Measurements from ENCODE around the gene PDE8B. TPM values are rescaled to one million over a fixed set of nuclear protein-coding genes. Genes with fewer than 3 reads are reported as not detected.

The PDE8B gene
- total RNA-seq, 1 donor from 2014 or later, result 7.8 TPM

DNA sequence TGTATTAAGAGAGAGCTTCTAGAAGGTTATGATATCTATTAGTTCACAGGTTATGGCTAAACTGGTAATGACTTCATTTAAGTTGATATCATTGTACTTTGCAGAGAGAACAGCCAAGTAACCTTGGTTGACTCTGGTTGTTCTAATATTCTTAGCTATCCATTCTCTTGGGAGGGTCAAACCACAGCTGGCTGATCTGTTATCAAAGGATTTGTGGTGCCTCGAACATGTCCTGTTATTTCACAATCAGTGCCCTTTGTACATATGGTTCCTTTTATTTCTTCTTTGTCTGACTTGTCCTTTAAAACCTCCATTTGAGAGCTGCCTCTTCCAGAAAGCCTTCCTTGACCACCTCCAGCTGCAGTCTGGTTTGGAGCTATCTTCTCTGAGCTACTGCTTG, 61.7 kb downstream of the PDE8B start:
- Mint-ChIP-seq H3K9me3 (ENCODE audit: unreplicated experiment) (no peaks in the 10 kb centered on the region), H3K4me3 (ENCODE audit: unreplicated experiment) (no peak overlapping the region), H3K36me3 (ENCODE audit: low read depth, unreplicated experiment) (no peaks in the 10 kb centered on the region), H3K27ac (ENCODE audit: unreplicated experiment) (no peak overlapping the region), H3K27me3 (ENCODE audit: unreplicated experiment) (no peaks in the 10 kb centered on the region), H3K4me1 (ENCODE audit: unreplicated experiment) (peaks cover 4% of the 10 kb centered on the region)
- TF ChIP-seq, protein P1, sequence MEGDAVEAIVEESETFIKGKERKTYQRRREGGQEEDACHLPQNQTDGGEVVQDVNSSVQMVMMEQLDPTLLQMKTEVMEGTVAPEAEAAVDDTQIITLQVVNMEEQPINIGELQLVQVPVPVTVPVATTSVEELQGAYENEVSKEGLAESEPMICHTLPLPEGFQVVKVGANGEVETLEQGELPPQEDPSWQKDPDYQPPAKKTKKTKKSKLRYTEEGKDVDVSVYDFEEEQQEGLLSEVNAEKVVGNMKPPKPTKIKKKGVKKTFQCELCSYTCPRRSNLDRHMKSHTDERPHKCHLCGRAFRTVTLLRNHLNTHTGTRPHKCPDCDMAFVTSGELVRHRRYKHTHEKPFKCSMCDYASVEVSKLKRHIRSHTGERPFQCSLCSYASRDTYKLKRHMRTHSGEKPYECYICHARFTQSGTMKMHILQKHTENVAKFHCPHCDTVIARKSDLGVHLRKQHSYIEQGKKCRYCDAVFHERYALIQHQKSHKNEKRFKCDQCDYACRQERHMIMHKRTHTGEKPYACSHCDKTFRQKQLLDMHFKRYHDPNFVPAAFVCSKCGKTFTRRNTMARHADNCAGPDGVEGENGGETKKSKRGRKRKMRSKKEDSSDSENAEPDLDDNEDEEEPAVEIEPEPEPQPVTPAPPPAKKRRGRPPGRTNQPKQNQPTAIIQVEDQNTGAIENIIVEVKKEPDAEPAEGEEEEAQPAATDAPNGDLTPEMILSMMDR (IDR thresholded peaks at IDR 0.05; ENCODE audit: unreplicated experiment), result no peak
- no peak for DNase-seq (ENCODE audit: low spot score)

DNA sequence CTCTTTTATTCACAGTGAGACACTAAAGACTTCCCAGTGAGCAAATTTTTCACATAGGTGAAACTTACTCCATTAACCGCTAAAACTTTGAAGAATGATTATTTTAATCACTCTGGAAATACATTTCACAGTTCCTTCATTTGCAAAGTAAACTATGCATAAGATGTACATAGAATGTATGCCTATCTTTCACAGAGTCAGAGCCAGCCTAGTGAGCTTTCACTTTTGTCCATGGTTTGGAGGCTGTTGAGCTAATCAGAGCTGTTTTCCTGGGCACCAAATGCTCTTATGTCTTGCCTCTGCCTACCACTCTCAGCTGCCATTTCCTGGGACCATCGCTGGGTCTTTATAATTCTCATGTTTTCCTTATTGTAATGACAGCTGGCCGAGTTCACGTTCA, 67.3 kb downstream of the PDE8B start:
- Mint-ChIP-seq H3K4me3 (ENCODE audit: unreplicated experiment) (no peak overlapping the region), H3K36me3 (ENCODE audit: low read depth, unreplicated experiment) (no peaks in the 10 kb centered on the region), H3K4me1 (ENCODE audit: unreplicated experiment) (peaks cover 9% of the 10 kb centered on the region), H3K27ac (ENCODE audit: unreplicated experiment) (no peak overlapping the region), H3K27me3 (ENCODE audit: unreplicated experiment) (no peaks in the 10 kb centered on the region), H3K9me3 (ENCODE audit: unreplicated experiment) (no peaks in the 10 kb centered on the region)
- TF ChIP-seq, protein P1 (IDR thresholded peaks at IDR 0.05; ENCODE audit: unreplicated experiment), result no peak
- DNase-seq (ENCODE audit: low spot score), result no peak

DNA sequence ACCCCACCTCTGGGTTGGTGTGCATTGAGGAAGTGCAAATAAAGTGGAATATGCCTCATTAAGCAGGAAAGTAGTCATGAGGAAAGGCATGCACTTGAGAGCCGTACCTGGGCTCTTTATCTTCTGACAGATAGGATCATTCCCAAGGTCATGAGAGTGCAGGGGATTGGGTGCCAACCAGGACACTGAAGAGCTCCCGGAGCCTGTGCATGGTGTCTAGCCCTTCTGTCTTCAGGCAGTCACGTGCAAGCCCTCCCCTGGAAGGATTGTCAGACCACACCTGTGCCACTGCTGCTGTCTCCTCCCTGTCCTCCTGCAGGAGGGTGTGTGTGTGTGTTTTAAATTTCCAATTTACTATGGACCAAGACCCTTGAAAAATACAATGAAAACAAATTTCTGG, 69.6 kb downstream of the PDE8B start:
- Mint-ChIP-seq H3K4me3 (ENCODE audit: unreplicated experiment) (no peak overlapping the region), H3K27me3 (ENCODE audit: unreplicated experiment) (no peaks in the 10 kb centered on the region), H3K4me1 (ENCODE audit: unreplicated experiment) (peaks cover 9% of the 10 kb centered on the region), H3K9me3 (ENCODE audit: unreplicated experiment) (no peaks in the 10 kb centered on the region), H3K36me3 (ENCODE audit: low read depth, unreplicated experiment) (no peaks in the 10 kb centered on the region), H3K27ac (ENCODE audit: unreplicated experiment) (no peak overlapping the region)
- DNase-seq (ENCODE audit: low spot score), result no peak
- TF ChIP-seq, protein P1 (IDR thresholded peaks at IDR 0.05; ENCODE audit: unreplicated experiment), result no peak

DNA sequence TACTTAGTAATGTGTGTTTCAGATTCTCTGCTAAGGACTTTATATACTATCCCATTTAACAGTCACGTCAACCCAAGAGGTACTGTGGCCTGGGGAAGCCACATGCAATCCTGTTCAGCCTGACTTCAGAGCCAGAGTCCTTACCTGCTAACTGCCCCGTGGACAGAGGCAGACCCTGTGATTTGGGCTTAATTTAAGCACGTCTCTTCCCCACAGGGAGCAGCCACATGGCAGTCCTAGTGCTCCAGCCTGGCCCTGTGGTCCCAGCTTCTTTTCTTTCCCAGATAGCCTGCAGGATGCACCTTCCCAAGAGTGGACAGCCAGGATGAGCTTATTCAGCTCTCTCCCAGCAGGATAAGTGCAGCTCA, 71.5 kb downstream of the PDE8B start:
- Mint-ChIP-seq H3K36me3 (ENCODE audit: low read depth, unreplicated experiment) (no peaks in the 10 kb centered on the region), H3K27me3 (ENCODE audit: unreplicated experiment) (no peaks in the 10 kb centered on the region), H3K9me3 (ENCODE audit: unreplicated experiment) (no peaks in the 10 kb centered on the region)

DNA sequence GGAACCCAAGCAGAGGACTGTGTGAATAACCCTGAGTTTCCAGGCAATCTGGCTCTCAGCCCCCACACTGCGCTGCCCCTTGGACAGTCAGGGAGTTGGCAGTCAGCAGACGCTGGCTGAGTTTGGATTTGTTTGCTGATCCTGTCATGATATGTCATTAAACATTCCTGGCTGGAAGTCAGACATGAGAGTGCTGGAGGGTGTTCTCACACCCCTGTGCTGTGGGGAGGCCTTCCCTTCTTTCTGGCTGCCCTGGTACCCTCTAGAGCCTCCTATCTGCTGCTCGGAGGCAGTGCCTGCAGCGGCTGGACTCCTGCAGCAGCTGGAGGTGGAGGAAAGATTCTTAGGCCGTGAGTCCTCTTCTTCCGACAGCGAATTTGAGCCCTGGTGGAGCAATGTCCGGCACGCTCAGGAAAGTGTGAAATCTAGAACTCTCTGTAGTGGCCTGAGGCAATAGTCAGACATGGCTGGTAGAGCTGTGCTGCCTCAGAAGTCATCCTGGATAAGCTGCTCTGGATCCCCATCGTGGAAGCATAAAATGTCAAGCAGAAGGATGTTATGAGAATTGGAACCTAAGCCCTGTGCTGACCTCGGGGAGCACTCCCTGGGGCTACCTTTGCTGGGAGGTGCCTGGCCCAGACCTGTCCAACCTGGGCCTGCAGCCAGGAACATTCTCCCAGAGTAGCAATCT, 72.0 kb downstream of the PDE8B start:
- Mint-ChIP-seq H3K27ac (ENCODE audit: unreplicated experiment) (no peak overlapping the region), H3K9me3 (ENCODE audit: unreplicated experiment) (no peaks in the 10 kb centered on the region), H3K27me3 (ENCODE audit: unreplicated experiment) (no peaks in the 10 kb centered on the region), H3K36me3 (ENCODE audit: low read depth, unreplicated experiment) (no peaks in the 10 kb centered on the region), H3K4me3 (ENCODE audit: unreplicated experiment) (no peak overlapping the region), H3K4me1 (ENCODE audit: unreplicated experiment) (peaks cover 3% of the 10 kb centered on the region)
- no peak for DNase-seq (ENCODE audit: low spot score)
- TF ChIP-seq, protein P1 (IDR thresholded peaks at IDR 0.05; ENCODE audit: unreplicated experiment), result no peak

More for the DNA sequence above, 71.5 kb downstream of the PDE8B start:
- TF ChIP-seq, protein P1 (IDR thresholded peaks at IDR 0.05; ENCODE audit: unreplicated experiment), result no peak
- peaks cover 6% of the 10 kb centered on the region for H3K4me1 Mint-ChIP-seq (ENCODE audit: unreplicated experiment)
- DNase-seq (ENCODE audit: low spot score), result no peak
- no peak overlapping the region for H3K4me3 Mint-ChIP-seq (ENCODE audit: unreplicated experiment)
- no peak overlapping the region for H3K27ac Mint-ChIP-seq (ENCODE audit: unreplicated experiment)

Data from endothelial cell (in vitro differentiated cells).